Measurements from ENCODE around the gene FAM117B.

FAM117B gene

GRCh38 chr2:202690321-202690900, 55.6 kb downstream of the FAM117B start:
- H3K27ac ChIP-seq (replicated peaks): no peak overlapping the region
- TF ChIP-seq POLR2AphosphoS5 (IDR thresholded peaks at IDR 0.05; ENCODE audit: low read depth) (no peak), SPI1 (IDR thresholded peaks at IDR 0.05; ENCODE audit: borderline replicate concordance, low read depth) (no peak), REST (IDR thresholded peaks at IDR 0.05; ENCODE audit: insufficient replicate concordance, low read depth) (no peak), CTCF (IDR thresholded peaks at IDR 0.05; ENCODE audit: insufficient read depth, low read length) (no peak), GABPA (IDR thresholded peaks at IDR 0.05; ENCODE audit: low read depth) (no peak)
- no peaks in the 10 kb centered on the region for H3K27me3 ChIP-seq (ENCODE audit: insufficient read depth, poor library complexity, severe bottlenecking)
- H3K4me3 ChIP-seq (replicated peaks; ENCODE audit: insufficient read depth, low read length): no peak overlapping the region
- no peak for DNase-seq (ENCODE audit: low read depth in 1 of 2, low spot score in 1 of 2)

- Histone ChIP-seq H3K4me3 (replicated peaks; ENCODE audit: insufficient read depth, low read length) (no peak overlapping the region), H3K27me3 (ENCODE audit: insufficient read depth, poor library complexity, severe bottlenecking) (no peaks in the 10 kb centered on the region), H3K27ac (replicated peaks) (no peak overlapping the region)
- no peak for DNase-seq (ENCODE audit: low read depth in 1 of 2, low spot score in 1 of 2)
- TF ChIP-seq POLR2AphosphoS5 (IDR thresholded peaks at IDR 0.05; ENCODE audit: low read depth) (no peak), GABPA (IDR thresholded peaks at IDR 0.05; ENCODE audit: low read depth) (no peak), REST (IDR thresholded peaks at IDR 0.05; ENCODE audit: insufficient replicate concordance, low read depth) (no peak), SPI1 (IDR thresholded peaks at IDR 0.05; ENCODE audit: borderline replicate concordance, low read depth) (no peak), CTCF (IDR thresholded peaks at IDR 0.05; ENCODE audit: insufficient read depth, low read length) (no peak)
These were observed 58.7 kb downstream of the FAM117B start for GRCh38 chr2:202693503-202693902.

- DNase-seq (ENCODE audit: low read depth in 1 of 2, low spot score in 1 of 2): peak in 1 of 2 experiments; percentile 8
- H3K27me3 ChIP-seq (ENCODE audit: insufficient read depth, poor library complexity, severe bottlenecking): no peaks in the 10 kb centered on the region
- TF ChIP-seq GABPA (IDR thresholded peaks at IDR 0.05; ENCODE audit: low read depth) (no peak), SPI1 (IDR thresholded peaks at IDR 0.05; ENCODE audit: borderline replicate concordance, low read depth) (no peak), POLR2AphosphoS5 (IDR thresholded peaks at IDR 0.05; ENCODE audit: low read depth) (no peak), REST (IDR thresholded peaks at IDR 0.05; ENCODE audit: insufficient replicate concordance, low read depth) (no peak), CTCF (IDR thresholded peaks at IDR 0.05; ENCODE audit: insufficient read depth, low read length) (no peak)
- H3K27ac ChIP-seq (replicated peaks): no peak overlapping the region
- H3K4me3 ChIP-seq (replicated peaks; ENCODE audit: insufficient read depth, low read length): no peak overlapping the region
These were observed 60.4 kb downstream of the FAM117B start for GRCh38 chr2:202695166-202695565.
